Cardiac muscle cell (in vitro differentiated cells and primary cell): Measurements from ENCODE around the gene DNAH3. TPM values are rescaled to one million over a fixed set of nuclear protein-coding genes. Genes with fewer than 3 reads are reported as not detected.
"Not testable (repeated sequence)": the region's sequence is repeated elsewhere in the genome, so short reads cannot be mapped to it uniquely, and the experiment has no call there.

Experiments used
- DNase-seq, 2 donors: peaks; one replicate each; pipeline versions ENCODE4 v3.0.0 to v3.0.0-alpha.2; 2010 to 2017; ENCODE audit warnings: low read depth in 1 of 2, low spot score in 1 of 2
- H3K27ac ChIP-seq: fragments of 200-600 bp; sonication (generic); 2 replicates; pipeline ENCODE4 v1.5.1; 2016
- H3K27me3 ChIP-seq: fragments of 200-600 bp; sonication (generic); 2 replicates; pipeline ENCODE4 v1.6.0; 2016; ENCODE audit warnings: control low read depth
- H3K36me3 ChIP-seq: fragments of 200-600 bp; sonication (generic); 2 replicates; pipeline ENCODE4 v1.5.1; 2016; ENCODE audit warnings: control low read depth
- H3K4me1 ChIP-seq: fragments of 200-600 bp; sonication (generic); 2 replicates; pipeline ENCODE4 v1.8.1; 2017; ENCODE audit warnings: low read depth, mild to moderate bottlenecking, mixed run types
- H3K4me3 ChIP-seq: fragments of 200-600 bp; sonication (generic); 2 replicates; pipeline ENCODE4 v1.5.1; 2016; ENCODE audit warnings: mild to moderate bottlenecking
- H3K9me3 ChIP-seq: fragments of 200-600 bp; sonication (generic); 2 replicates; pipeline ENCODE4 v1.5.1; 2017; ENCODE audit warnings: low read depth, mild to moderate bottlenecking, control low read depth
- CTCF ChIP-seq: IDR thresholded peaks from 2 replicates; pipeline ENCODE4 v1.5.1; 2012; ENCODE audit warnings: low read depth, mild to moderate bottlenecking, low read length
- polyA plus RNA-seq: library from polyadenylated mRNA; unstranded; fragments of >200 nt; fragmentation: Nextera tagmentation; extraction: Ambion mirVana; gene quantifications from 2 replicates; pipeline ENCODE4 v1.2.1, GENCODE V29; 2016
- total RNA-seq: library from RNA; depleted of rRNA; stranded (reverse); fragments of >200 nt; gene quantifications from 2 replicates; pipeline ENCODE4 v1.2.3, GENCODE V29; 2016

Gene DNAH3
- total and polyA plus RNA-seq, 2 experiments from 2014 or later: 0.39 TPM; not detected in 1

GRCh38 chr16:21005008-21005407 is 145.6 kb downstream of the DNAH3 start:
- Histone ChIP-seq H3K4me3 (no peak overlapping the region), H3K9me3 (no peaks in the 10 kb centered on the region)
- TF ChIP-seq CTCF: no peak

GRCh38 chr16:21001262-21001661 is 149.4 kb downstream of the DNAH3 start:
- H3K4me3 ChIP-seq: no peak overlapping the region
- peak; percentile 26 to 35 for DNase-seq
- H3K9me3 ChIP-seq: no peaks in the 10 kb centered on the region
- no peaks in the 10 kb centered on the region for H3K4me1 ChIP-seq
- TF ChIP-seq CTCF: peak; percentile 50
- H3K27me3 ChIP-seq: no peaks in the 10 kb centered on the region
- H3K27ac ChIP-seq: no peak overlapping the region
- H3K36me3 ChIP-seq: no peaks in the 10 kb centered on the region

More at GRCh38 chr16:21005008-21005407, 145.6 kb downstream of the DNAH3 start:
- peaks cover 12% of the 10 kb centered on the region for H3K4me1 ChIP-seq
- DNase-seq: no peak
- H3K36me3 ChIP-seq: no peaks in the 10 kb centered on the region
- no peaks in the 10 kb centered on the region for H3K27me3 ChIP-seq
- H3K27ac ChIP-seq: no peak overlapping the region

- DNase-seq: no peak
- no peak overlapping the region for H3K4me3 ChIP-seq
- TF ChIP-seq CTCF: no peak
- no peaks in the 10 kb centered on the region for H3K36me3 ChIP-seq
- no peak overlapping the region for H3K27ac ChIP-seq
- H3K9me3 ChIP-seq: no peaks in the 10 kb centered on the region
- no peaks in the 10 kb centered on the region for H3K27me3 ChIP-seq
- H3K4me1 ChIP-seq: no peaks in the 10 kb centered on the region
Measured at GRCh38 chr16:20997147-20997546, 153.5 kb downstream of the DNAH3 start.

- no peak for DNase-seq
- H3K9me3 ChIP-seq: no peaks in the 10 kb centered on the region
- no peak for TF ChIP-seq CTCF
- H3K4me1 ChIP-seq: no peaks in the 10 kb centered on the region
- no peak overlapping the region for H3K27ac ChIP-seq
- H3K4me3 ChIP-seq: no peak overlapping the region
- H3K27me3 ChIP-seq: no peaks in the 10 kb centered on the region
- no peaks in the 10 kb centered on the region for H3K36me3 ChIP-seq
Measured at GRCh38 chr16:20995711-20996110, 154.9 kb downstream of the DNAH3 start.

GRCh38 chr16:20989496-20990070 is 161.1 kb downstream of the DNAH3 start:
- H3K27ac ChIP-seq, H3K4me1 ChIP-seq, H3K36me3 ChIP-seq: not testable (repeated sequence)

GRCh38 chr16:20987049-20987448 is 163.6 kb downstream of the DNAH3 start:
- Histone ChIP-seq H3K27me3 (no peaks in the 10 kb centered on the region), H3K9me3 (no peaks in the 10 kb centered on the region), H3K4me1 (no peaks in the 10 kb centered on the region), H3K4me3 (no peak overlapping the region), H3K36me3 (no peaks in the 10 kb centered on the region), H3K27ac (no peak overlapping the region)
- no peak for DNase-seq
- TF ChIP-seq CTCF: no peak

More at GRCh38 chr16:20989496-20990070, 161.1 kb downstream of the DNAH3 start:
- H3K27me3 ChIP-seq, H3K4me3 ChIP-seq, DNase-seq, H3K9me3 ChIP-seq: not testable (repeated sequence)
